A549 (cell line): Measurements from ENCODE around the gene RAI14. TPM values are rescaled to one million over a fixed set of nuclear protein-coding genes. Genes with fewer than 3 reads are reported as not detected.
A peak's percentile ranks its signal among the peaks of the same experiment; 100 is the strongest.

ENCODE experiments used
- ATAC-seq, 2 experiments: fragments of 200-7000 bp in 1 of 2; fragments of >200 bp in 1 of 2; cut with Nextera tagmentation in 1 of 2; cut with Tn5 transposase in 1 of 2; 3 replicates each; pipeline versions ENCODE4 v1.8.0 to v1.9.1; 2018 to 2020; ENCODE audit warnings: mild to moderate bottlenecking in 1 of 2, moderate library complexity in 1 of 2
- CTCF ChIA-PET: fragments of 300-600 bp; sonication (Branson Sonifier 250); formaldehyde crosslinking; extraction: SDS; loops from one replicate; lab custom pipeline; 2021; ENCODE audit warnings: antibody characterized with exemption, inconsistent platforms; lab: Yijun Ruan, JAX
- POLR2A ChIA-PET: fragments of 350-600 bp; formaldehyde crosslinking; extraction: SDS; loops from one replicate; lab custom pipeline; 2021; ENCODE audit warnings: antibody characterized with exemption, inconsistent platforms; lab: Yijun Ruan, JAX
- DNase-seq, 2 experiments: peaks; one replicate each; pipeline versions ENCODE4 v3.0.0 to v3.0.0-alpha.2; 2011 to 2016; ENCODE audit warnings: low read depth in 1 of 2, low spot score in 1 of 2
- FAIRE-seq: peaks from 2 replicates; lab custom pipeline; 2011; peaks lifted over from hg19 to GRCh38; lab: Jason Lieb, UNC
- H3K27ac ChIP-seq, 2 experiments: fragments of >200 bp; sonication (Bioruptor Twin); formaldehyde crosslinking; 3 replicates each; pipeline ENCODE4 v1.5.1; 2016 to 2017
- H3K4me1 ChIP-seq: fragments of >200 bp; sonication (Bioruptor Twin); formaldehyde crosslinking; 3 replicates; pipeline ENCODE4 v1.6.1; 2016
- H3K4me2 ChIP-seq: fragments of >200 bp; sonication (Bioruptor Twin); formaldehyde crosslinking; 3 replicates; pipeline ENCODE4 v1.6.1; 2016
- H3K4me3 ChIP-seq: fragments of >200 bp; sonication (Bioruptor Twin); formaldehyde crosslinking; 3 replicates; pipeline ENCODE4 v1.5.1; 2016
- H3K9me3 ChIP-seq: fragments of >200 bp; sonication (Bioruptor Twin); formaldehyde crosslinking; 3 replicates; pipeline ENCODE4 v1.6.1; 2016
- BCL3 ChIP-seq: fragments of >200 bp; sonication (Bioruptor Twin); formaldehyde crosslinking; IDR thresholded peaks from 3 replicates; pipeline ENCODE4 v1.6.1; 2016
- CBX2 ChIP-seq: fragments of 200-600 bp; sonication (generic); IDR thresholded peaks from 2 replicates; pipeline ENCODE4 v1.6.1; 2016; ENCODE audit warnings: low read depth, mild to moderate bottlenecking, borderline replicate concordance
- CHD2 ChIP-seq: fragments of 150-350 bp; IDR thresholded peaks from 2 replicates; pipeline ENCODE4 v1.6.1; 2014; ENCODE audit warnings: low read length; ENCODE audit not compliant: partially characterized antibody
- E2F6 ChIP-seq: IDR thresholded peaks from 2 replicates; pipeline ENCODE4 v1.6.1; 2012; ENCODE audit warnings: low read depth, borderline replicate concordance
- ELK1 ChIP-seq: fragments of 150-350 bp; IDR thresholded peaks from 2 replicates; pipeline ENCODE4 v1.6.1; 2014; ENCODE audit warnings: low read depth, mild to moderate bottlenecking, low read length
- EP300 ChIP-seq, 2 experiments: fragments of >200 bp; sonication (Bioruptor Twin); formaldehyde crosslinking; IDR thresholded peaks; 2 replicates in 1 of 2; 3 replicates in 1 of 2; pipeline ENCODE4 v1.6.1; 2016 to 2017
- FOSB ChIP-seq: fragments of 250-450 bp; sonication (Bioruptor Pico); IDR thresholded peaks from 2 replicates; pipeline ENCODE4 v1.5.0; 2020; ENCODE audit warnings: mild to moderate bottlenecking, moderate library complexity
- GATA3 ChIP-seq: IDR thresholded peaks from 2 replicates; pipeline ENCODE4 v1.6.1; 2012; ENCODE audit warnings: borderline replicate concordance
- HMGXB4 ChIP-seq: fragments of 250-450 bp; sonication (Bioruptor Pico); IDR thresholded peaks from 2 replicates; pipeline ENCODE4 v1.5.0; 2021; ENCODE audit warnings: mild to moderate bottlenecking, moderate library complexity, borderline replicate concordance
- HOXB13 ChIP-seq: fragments of 250-450 bp; sonication (Bioruptor Pico); IDR thresholded peaks from 2 replicates; pipeline ENCODE4 v1.5.0; 2020; ENCODE audit warnings: low read depth, mild to moderate bottlenecking, moderate library complexity
- MAFK ChIP-seq: fragments of 450-650 bp; IDR thresholded peaks from 2 replicates; pipeline ENCODE4 v1.6.1; 2014; ENCODE audit not compliant: partially characterized antibody
- MAX ChIP-seq: IDR thresholded peaks from 2 replicates; pipeline ENCODE4 v1.6.1; 2012
- MAZ ChIP-seq: fragments of 150-350 bp; IDR thresholded peaks from 2 replicates; pipeline ENCODE4 v1.6.1; 2014; ENCODE audit warnings: antibody characterized with exemption, low read depth, low read length, borderline replicate concordance
- MYC ChIP-seq: IDR thresholded peaks from 2 replicates; pipeline ENCODE4 v1.6.1; 2012; ENCODE audit warnings: mild to moderate bottlenecking, inconsistent platforms, low read length, improper control_type of control experiment, borderline replicate concordance
- NFE2L2 ChIP-seq: fragments of 150-350 bp; conservative IDR thresholded peaks from 2 replicates; pipeline ENCODE4 v1.6.1; 2014; ENCODE audit warnings: low read length
- PHF8 ChIP-seq: fragments of 200-600 bp; sonication (generic); IDR thresholded peaks from 2 replicates; pipeline ENCODE4 v1.6.1; 2016; ENCODE audit warnings: low read depth, mild to moderate bottlenecking, antibody characterized with exemption, moderate library complexity, borderline replicate concordance
- POLR2AphosphoS2 ChIP-seq: conservative IDR thresholded peaks from 2 replicates; pipeline ENCODE4 v1.6.1; 2012; ENCODE audit warnings: low read length, improper control_type of control experiment, inconsistent platforms
- RAD21 ChIP-seq, 2 experiments: fragments of >200 bp in 1 of 2; sonication (Bioruptor Twin) in 1 of 2; formaldehyde crosslinking in 1 of 2; IDR thresholded peaks in 1 of 2; conservative IDR thresholded peaks in 1 of 2; 2 replicates in 1 of 2; 3 replicates in 1 of 2; pipeline ENCODE4 v1.6.1; 2012 to 2018; ENCODE audit warnings: inconsistent platforms in 1 of 2
- SREBF2 ChIP-seq: fragments of 450-650 bp; IDR thresholded peaks from 2 replicates; pipeline ENCODE4 v1.6.1; 2014; ENCODE audit warnings: mild to moderate bottlenecking, moderate library complexity
- ZC3H11A ChIP-seq: fragments of 450-650 bp; IDR thresholded peaks from 2 replicates; pipeline ENCODE4 v1.6.1; 2014; ENCODE audit warnings: antibody characterized with exemption, mild to moderate bottlenecking
- ZFP36 ChIP-seq: fragments of 450-650 bp; IDR thresholded peaks from 2 replicates; pipeline ENCODE4 v1.6.1; 2014; ENCODE audit warnings: borderline replicate concordance; ENCODE audit not compliant: partially characterized antibody
- ZNF302 ChIP-seq: fragments of 250-450 bp; sonication (Bioruptor Pico); IDR thresholded peaks from 2 replicates; pipeline ENCODE4 v1.9.0; 2021; ENCODE audit warnings: inconsistent platforms, mild to moderate bottlenecking, moderate library complexity
- WGBS: methylation state at CpG from one replicate; pipeline ENCODE4 v1.1.6; 2017; ENCODE audit errors: missing lambda C conversion rate; 5-methylcytosine and 5-hydroxymethylcytosine counted together
- polyA plus RNA-seq, 4 experiments: library from polyadenylated mRNA; depleted of rRNA in 3 of 4; stranded (reverse); fragments of >200 nt; fragmentation: RNase III in 1 of 4; extraction: RNeasy Plus Mini Kit Qiagen cat#74134 plus additional on column Dnase treatment in 1 of 4; gene quantifications; 2 replicates in 3 of 4; 3 replicates in 1 of 4; pipeline ENCODE4 v1.2.3, GENCODE V29; 2011 to 2017

Gene RAI14
- polyA plus RNA-seq, 2 of the 4 experiments (the other 2 are of a cell fraction) = 71.9 to 97.7 TPM

- no peak for FAIRE-seq
- no peak for ATAC-seq
Observed at GRCh38 chr5:34653708-34654107, 2.4 kb upstream of the RAI14 start.

GRCh38 chr5:34655354-34655991 is 655 bp upstream of the RAI14 start:
- Histone ChIP-seq H3K4me1 (peaks cover 42% of the 10 kb centered on the region), H3K9me3 (no peaks in the 10 kb centered on the region), H3K4me2 (peak overlapping the region; percentile 82), H3K4me3 (peak overlapping the region; percentile 85), H3K27ac (peak overlapping the region; percentile 95 to 98)
- CTCF ChIA-PET = interaction anchor here (0.8 to 3.5 kb wide), 13 partner anchors 10 to 243 kb away, joined by 3 to 22 read pairs (median 3); no protein-coding TSS in a partner anchor
- POLR2A ChIA-PET = interaction anchor here (0.7 to 3.9 kb wide), 12 partner anchors 9 to 274 kb away, joined by 3 to 67 read pairs (median 3); no protein-coding TSS in a partner anchor
- ATAC-seq (peak; percentile 73 to 77), FAIRE-seq (no peak), DNase-seq (peak; percentile 61 to 74)
- TF ChIP-seq MYC (peak; percentile 68; the same call in 1 of the 2 replicates), FOSB (CRISPR knock-in tag) (0 out of 2 replicates have a peak, but pooled peaks have one; percentile 47), E2F6 (peak; percentile 35; the same call in 1 of the 2 replicates), GATA3 (0 out of 2 replicates have a peak, but pooled peaks have one; percentile 14), NFE2L2 (no peak)
- 1% methylated on average over 16 of the region's 16 CpGs for WGBS

More at GRCh38 chr5:34653708-34654107, 2.4 kb upstream of the RAI14 start:
- TF ChIP-seq BCL3 (no peak), HMGXB4 (no peak), PHF8 (no peak), MAX (no peak)
- H3K4me2 ChIP-seq = no peak overlapping the region
- no peaks in the 10 kb centered on the region for H3K9me3 ChIP-seq
- ChIA-PET CTCF (interaction anchor here (0.5 to 1.0 kb wide), 4 partner anchors 87 to 250 kb away, joined by 3 to 5 read pairs (median 3); no protein-coding TSS in a partner anchor), POLR2A (interaction anchor here (1.8 kb wide), 1 partner anchor 68 kb away, joined by 9 read pairs; no protein-coding TSS in a partner anchor)
- no peak for DNase-seq
- peak overlapping the region in 1 of 2 experiments; percentile 95; a peak in 1 of 6 replicates for H3K27ac ChIP-seq
- H3K4me3 ChIP-seq = no peak overlapping the region
- H3K4me1 ChIP-seq = peaks cover 25% of the 10 kb centered on the region

GRCh38 chr5:34656700-34657273 is 659 bp downstream of the RAI14 start:
- DNase-seq (peak in 1 of 2 experiments; percentile 21), ATAC-seq (peak; percentile 20 to 40; a peak in 5 of 6 replicates), FAIRE-seq (no peak)
- WGBS = 3% methylated on average over 17 of the region's 53 CpGs
- H3K4me3 ChIP-seq = peak overlapping the region; percentile 85
- ChIA-PET POLR2A (interaction anchor here (0.6 to 3.9 kb wide), 12 partner anchors 8 to 123 kb away, joined by 3 to 67 read pairs (median 4); no protein-coding TSS in a partner anchor), CTCF (interaction anchor here (0.7 to 3.5 kb wide), 17 partner anchors 14 to 242 kb away, joined by 3 to 22 read pairs (median 3); no protein-coding TSS in a partner anchor)
- H3K27ac ChIP-seq = peak overlapping the region; percentile 95 to 98
- H3K9me3 ChIP-seq = no peaks in the 10 kb centered on the region
- H3K4me2 ChIP-seq = peak overlapping the region; percentile 82
- H3K4me1 ChIP-seq = peaks cover 54% of the 10 kb centered on the region
- TF ChIP-seq ZC3H11A (no peak), PHF8 (no peak), CBX2 (no peak), HOXB13 (CRISPR knock-in tag) (no peak), MAZ (no peak), ZNF302 (no peak), EP300 (IDR thresholded peaks at IDR 0.05) (no peak), POLR2AphosphoS2 (no peak), ELK1 (no peak), ZFP36 (no peak), RAD21 (conservative IDR thresholded peaks at IDR 0.05 in 1 of 2, IDR thresholded peaks at IDR 0.05 in 1 of 2) (no peak), SREBF2 (no peak), MAFK (no peak), CHD2 (no peak)
